SU-DHL-6 (cell line): ENCODE data around the gene MTA3.

Experiments used
- H2AFZ ChIP-seq: fragments of 200-600 bp; sonication (generic); 2 replicates; pipeline ENCODE4 v1.6.1; 2014; ENCODE audit warnings: low read depth, mild to moderate bottlenecking, moderate library complexity, mixed read lengths, antibody characterized with exemption, low read length; ENCODE audit not compliant: severe bottlenecking
- H3F3A ChIP-seq: fragments of 200-600 bp; shearing (Covaris generic); 2 replicates; pipeline ENCODE4 v1.6.0; 2016; ENCODE audit warnings: antibody characterized with exemption, mild to moderate bottlenecking; ENCODE audit not compliant: insufficient read depth
- H3K27ac ChIP-seq: fragments of 200-600 bp; sonication (generic); 2 replicates; pipeline ENCODE4 v1.5.1; 2016; ENCODE audit warnings: low read depth, mild to moderate bottlenecking, low read length, moderate library complexity, mixed read lengths
- H3K27me3 ChIP-seq: fragments of 200-600 bp; sonication (generic), shearing (Covaris generic); 2 replicates; pipeline ENCODE4 v1.6.0; 2014; ENCODE audit warnings: mild to moderate bottlenecking, low read length
- H3K36me3 ChIP-seq: fragments of 200-600 bp; sonication (generic); 2 replicates; pipeline ENCODE4 v1.6.1; 2014; ENCODE audit warnings: mild to moderate bottlenecking, low read length, mixed read lengths
- H3K4me2 ChIP-seq: fragments of 300-600, 200-600 bp; shearing (Covaris generic), sonication (generic); 2 replicates; pipeline ENCODE4 v1.6.0; 2014; ENCODE audit warnings: low read length, low read depth, mild to moderate bottlenecking; ENCODE audit not compliant: poor library complexity, severe bottlenecking
- H3K4me3 ChIP-seq: fragments of 200-600 bp; sonication (generic); 2 replicates; pipeline ENCODE4 v1.5.1; 2014; ENCODE audit warnings: antibody characterized with exemption, low read length, mild to moderate bottlenecking, mixed read lengths; ENCODE audit not compliant: insufficient read depth, poor library complexity, severe bottlenecking
- H3K79me2 ChIP-seq: fragments of 200-600 bp; sonication (generic); 2 replicates; pipeline ENCODE4 v1.6.1; 2014; ENCODE audit warnings: mild to moderate bottlenecking, low read length, moderate library complexity; ENCODE audit not compliant: insufficient read depth
- H3K9ac ChIP-seq: fragments of 200-600 bp; sonication (generic); 2 replicates; pipeline ENCODE4 v1.7.0; 2014; ENCODE audit warnings: mild to moderate bottlenecking, low read length
- H3K9me2 ChIP-seq: fragments of 200-600 bp; sonication (generic); replicated peaks from 2 replicates; pipeline ENCODE4 v1.6.1; 2014; ENCODE audit warnings: low read length; ENCODE audit not compliant: insufficient read depth
- H3K9me3 ChIP-seq: fragments of 200-600 bp; sonication (generic); 2 replicates; pipeline ENCODE4 v1.6.1; 2014; ENCODE audit warnings: low read length, mixed read lengths; ENCODE audit not compliant: insufficient read depth
- H4K20me1 ChIP-seq: fragments of 200-600 bp; sonication (generic); 2 replicates; pipeline ENCODE4 v1.6.1; 2014; ENCODE audit warnings: low read depth, mild to moderate bottlenecking, antibody characterized with exemption, low read length, moderate library complexity, mixed read lengths
- CTCF ChIP-seq: fragments of 200-600 bp; sonication (generic); IDR thresholded peaks from one replicate; pipeline ENCODE4 v1.5.1; 2017; ENCODE audit warnings: antibody characterized with exemption, mild to moderate bottlenecking, low read length, moderate library complexity; ENCODE audit not compliant: insufficient read depth, poor library complexity, severe bottlenecking
- EZH2phosphoT487 ChIP-seq: fragments of 200-600 bp; sonication (generic), shearing (Covaris generic); conservative IDR thresholded peaks from 2 replicates; pipeline ENCODE4 v1.6.1; 2018; ENCODE audit warnings: mild to moderate bottlenecking, antibody characterized with exemption, low read length, moderate library complexity, mixed read lengths

MTA3 gene

GRCh38 chr2:42733852-42734251 is 165.4 kb downstream of the MTA3 start:
- no peaks in the 10 kb centered on the region for H3K9me2 ChIP-seq
- no peaks in the 10 kb centered on the region for H3F3A ChIP-seq
- no peak overlapping the region for H3K4me2 ChIP-seq
- H3K9ac ChIP-seq, result no peak overlapping the region
- H3K36me3 ChIP-seq, result peaks cover 28% of the 10 kb centered on the region
- H3K27ac ChIP-seq, result no peak overlapping the region
- H3K4me3 ChIP-seq, result no peak overlapping the region
- H3K79me2 ChIP-seq, result no peaks in the 10 kb centered on the region
- no peaks in the 10 kb centered on the region for H3K27me3 ChIP-seq
- H4K20me1 ChIP-seq, result no peaks in the 10 kb centered on the region
- H2AFZ ChIP-seq, result no peak overlapping the region
- peaks cover 6% of the 10 kb centered on the region; the same call in 1 of the 2 replicates for H3K9me3 ChIP-seq
- TF ChIP-seq EZH2phosphoT487 (no peak), CTCF (no peak)

GRCh38 chr2:42736598-42737322 is 168.3 kb downstream of the MTA3 start:
- Histone ChIP-seq H3K4me3 (no peak overlapping the region), H3K4me2 (no peak overlapping the region), H2AFZ (no peak overlapping the region), H3K9ac (no peak overlapping the region), H3K27me3 (no peaks in the 10 kb centered on the region), H3K9me3 (no peaks in the 10 kb centered on the region), H4K20me1 (no peaks in the 10 kb centered on the region), H3K9me2 (no peaks in the 10 kb centered on the region), H3K36me3 (peaks cover 22% of the 10 kb centered on the region), H3K27ac (no peak overlapping the region), H3K79me2 (no peaks in the 10 kb centered on the region), H3F3A (no peaks in the 10 kb centered on the region)
- TF ChIP-seq CTCF (no peak), EZH2phosphoT487 (no peak)

GRCh38 chr2:42741140-42741539 is 172.7 kb downstream of the MTA3 start:
- Histone ChIP-seq H3F3A (no peaks in the 10 kb centered on the region), H3K4me3 (no peak overlapping the region), H3K27me3 (no peaks in the 10 kb centered on the region), H3K9me2 (no peaks in the 10 kb centered on the region), H3K4me2 (no peak overlapping the region), H2AFZ (no peak overlapping the region), H3K9me3 (no peaks in the 10 kb centered on the region), H4K20me1 (no peaks in the 10 kb centered on the region), H3K79me2 (no peaks in the 10 kb centered on the region), H3K27ac (no peak overlapping the region), H3K36me3 (peaks cover 13% of the 10 kb centered on the region), H3K9ac (no peak overlapping the region)
- no peak for TF ChIP-seq CTCF
- TF ChIP-seq EZH2phosphoT487, result no peak
